Measurements from ENCODE around the gene ENO3.
A peak's percentile ranks its signal among the peaks of the same experiment; 100 is the strongest.

ENO3 gene

GRCh38 chr17:4950075-4950745 is 709 bp upstream of the ENO3 start:
- DNase-seq, result peak; percentile 62 to 85 (median 65)

- DNase-seq, result no peak
Measured at GRCh38 chr17:4951486-4951885, 567 bp downstream of the ENO3 start.

- DNase-seq, result no peak
Measured at GRCh38 chr17:4953451-4953961, 2.6 kb downstream of the ENO3 start.

- no peak for DNase-seq
Measured at GRCh38 chr17:4955091-4955490, 4.2 kb downstream of the ENO3 start.

- DNase-seq, result peak; percentile 30 to 70 (median 41)
Measured at GRCh38 chr17:4956493-4957061, 5.7 kb downstream of the ENO3 start.

GRCh38 chr17:4958102-4958501 is 7.2 kb downstream of the ENO3 start:
- no peak for DNase-seq

GRCh38 chr17:4959261-4959965 is 8.5 kb downstream of the ENO3 start:
- DNase-seq, result no peak

- DNase-seq, result no peak
Measured at GRCh38 chr17:4960279-4960922, 9.5 kb downstream of the ENO3 start.

GRCh38 chr17:4965311-4965986 is 14.5 kb downstream of the ENO3 start:
- no peak for DNase-seq

GRCh38 chr17:4966844-4967538 is 16.1 kb downstream of the ENO3 start:
- DNase-seq, result peak; percentile 98 to 100 (median 98)

GRCh38 chr17:4967539-4968485 is 16.9 kb downstream of the ENO3 start, which contains the start of gene SPAG7:
Gene SPAG7, minus strand, starts transcription at chr17:4967817. Its CDS starts 13 bp downstream, at chr17:4967804.
- peak; percentile 97 to 98 (median 98) for DNase-seq

GRCh38 chr17:4968486-4969046 is 17.6 kb downstream of the ENO3 start:
- peak in 3 of 4 experiments; percentile 35 to 69 (median 52) for DNase-seq

GRCh38 chr17:4969047-4969550 is 18.2 kb downstream of the ENO3 start:
- DNase-seq, result peak; percentile 42 to 77 (median 62)

- peak in 2 of 4 experiments; percentile 43 to 45 for DNase-seq
Measured at GRCh38 chr17:4969551-4970173, 18.7 kb downstream of the ENO3 start.

- DNase-seq, result no peak
Measured at GRCh38 chr17:4970273-4970672, 19.4 kb downstream of the ENO3 start.

GRCh38 chr17:4971826-4972225 is 20.9 kb downstream of the ENO3 start:
- DNase-seq, result no peak

- no peak for DNase-seq
Measured at GRCh38 chr17:4972322-4972721, 21.4 kb downstream of the ENO3 start.

GRCh38 chr17:4972752-4973151 is 21.8 kb downstream of the ENO3 start:
- DNase-seq, result no peak

All from suppressor macrophage (primary cell).